WERI-Rb-1 (cell line): ENCODE measurements around the gene PHACTR1.

Source experiments
- DNase-seq: peaks from one replicate; pipeline ENCODE4 v3.0.0-alpha.2; 2020
- H3K27ac ChIP-seq: fragments of 250-450 bp; sonication (Bioruptor Pico); 2 replicates; pipeline ENCODE4 v1.5.1; 2020; ENCODE audit warnings: mild to moderate bottlenecking, moderate library complexity
- H3K27me3 ChIP-seq: fragments of 250-450 bp; sonication (Bioruptor Pico); 2 replicates; pipeline ENCODE4 v1.5.1; 2021; ENCODE audit warnings: mild to moderate bottlenecking, low read depth, moderate library complexity; ENCODE audit not compliant: insufficient read depth, severe bottlenecking
- H3K36me3 ChIP-seq: fragments of 250-450 bp; sonication (Bioruptor Pico); 2 replicates; pipeline ENCODE4 v1.5.1; 2020; ENCODE audit warnings: mild to moderate bottlenecking, moderate library complexity
- H3K4me3 ChIP-seq: 2 replicates; pipeline ENCODE4 v1.5.1; 2011; ENCODE audit warnings: low read depth, mild to moderate bottlenecking, control low read depth, low read length
- H3K9me3 ChIP-seq: fragments of 250-450 bp; sonication (Bioruptor Pico); 2 replicates; pipeline ENCODE4 v1.5.1; 2021; ENCODE audit warnings: mild to moderate bottlenecking, moderate library complexity; ENCODE audit not compliant: severe bottlenecking
- TF ChIP-seq, protein P1 (sequence below): IDR thresholded peaks from 2 replicates; pipeline ENCODE4 v1.5.1; 2011; ENCODE audit warnings: low read depth, mild to moderate bottlenecking, control low read depth, inconsistent platforms, low read length

PHACTR1 gene

GRCh38 chr6:12968290-12968689, 251.7 kb downstream of the PHACTR1 start:
- no peak for DNase-seq
- no peak overlapping the region for H3K4me3 ChIP-seq
- no peaks in the 10 kb centered on the region for H3K36me3 ChIP-seq
- no peak overlapping the region for H3K27ac ChIP-seq
- H3K9me3 ChIP-seq = no peaks in the 10 kb centered on the region
- no peaks in the 10 kb centered on the region for H3K27me3 ChIP-seq
- TF ChIP-seq, protein P1, sequence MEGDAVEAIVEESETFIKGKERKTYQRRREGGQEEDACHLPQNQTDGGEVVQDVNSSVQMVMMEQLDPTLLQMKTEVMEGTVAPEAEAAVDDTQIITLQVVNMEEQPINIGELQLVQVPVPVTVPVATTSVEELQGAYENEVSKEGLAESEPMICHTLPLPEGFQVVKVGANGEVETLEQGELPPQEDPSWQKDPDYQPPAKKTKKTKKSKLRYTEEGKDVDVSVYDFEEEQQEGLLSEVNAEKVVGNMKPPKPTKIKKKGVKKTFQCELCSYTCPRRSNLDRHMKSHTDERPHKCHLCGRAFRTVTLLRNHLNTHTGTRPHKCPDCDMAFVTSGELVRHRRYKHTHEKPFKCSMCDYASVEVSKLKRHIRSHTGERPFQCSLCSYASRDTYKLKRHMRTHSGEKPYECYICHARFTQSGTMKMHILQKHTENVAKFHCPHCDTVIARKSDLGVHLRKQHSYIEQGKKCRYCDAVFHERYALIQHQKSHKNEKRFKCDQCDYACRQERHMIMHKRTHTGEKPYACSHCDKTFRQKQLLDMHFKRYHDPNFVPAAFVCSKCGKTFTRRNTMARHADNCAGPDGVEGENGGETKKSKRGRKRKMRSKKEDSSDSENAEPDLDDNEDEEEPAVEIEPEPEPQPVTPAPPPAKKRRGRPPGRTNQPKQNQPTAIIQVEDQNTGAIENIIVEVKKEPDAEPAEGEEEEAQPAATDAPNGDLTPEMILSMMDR = no peak

- Histone ChIP-seq H3K27ac (no peak overlapping the region), H3K36me3 (no peaks in the 10 kb centered on the region), H3K9me3 (no peaks in the 10 kb centered on the region), H3K27me3 (no peaks in the 10 kb centered on the region), H3K4me3 (no peak overlapping the region)
- TF ChIP-seq, protein P1 = no peak
- DNase-seq = no peak
Measured at GRCh38 chr6:12968839-12969558, 252.4 kb downstream of the PHACTR1 start.

DNA sequence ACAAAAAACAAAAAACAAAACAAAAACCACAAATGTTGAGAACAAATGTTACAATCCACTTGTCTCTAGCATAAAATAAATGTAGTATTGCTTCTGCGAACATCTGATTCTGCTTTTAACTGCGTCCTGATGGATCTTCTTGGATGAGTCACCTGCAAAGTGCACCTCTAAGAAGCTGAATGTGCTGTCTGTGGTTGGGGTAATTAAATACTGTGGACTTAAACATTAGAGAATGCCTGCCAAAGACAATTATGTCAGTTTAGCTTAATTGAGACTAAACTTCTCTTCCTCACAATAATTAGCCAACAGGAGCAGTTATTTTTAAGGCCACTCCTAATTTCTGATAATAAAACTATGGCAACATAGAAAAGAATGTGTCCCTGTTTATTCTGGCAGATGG, 253.4 kb downstream of the PHACTR1 start:
- Histone ChIP-seq H3K27me3 (no peaks in the 10 kb centered on the region), H3K4me3 (no peak overlapping the region), H3K27ac (no peak overlapping the region), H3K9me3 (no peaks in the 10 kb centered on the region), H3K36me3 (no peaks in the 10 kb centered on the region)
- TF ChIP-seq, protein P1 = no peak
- DNase-seq = no peak

DNA sequence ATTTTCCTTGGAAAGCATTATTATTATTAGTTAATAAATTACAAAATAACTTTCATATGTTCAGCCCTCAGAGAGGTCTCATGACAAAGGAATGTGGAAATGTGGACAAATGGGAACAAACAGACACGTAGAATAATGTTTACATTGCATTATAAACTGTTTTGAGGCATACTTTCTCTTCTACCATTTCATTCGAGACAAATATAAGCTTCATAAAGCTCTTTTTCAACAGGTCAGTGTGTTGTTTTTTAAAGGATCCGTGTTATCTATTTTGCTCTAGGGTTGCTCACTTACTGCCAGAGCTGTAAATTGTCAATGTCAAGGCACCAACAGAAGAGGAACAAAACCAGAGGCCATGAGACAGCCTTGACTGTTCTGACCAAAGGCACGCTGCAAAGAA, 256.8 kb downstream of the PHACTR1 start:
- DNase-seq = no peak
- Histone ChIP-seq H3K36me3 (no peaks in the 10 kb centered on the region), H3K27me3 (no peaks in the 10 kb centered on the region), H3K27ac (no peak overlapping the region), H3K9me3 (no peaks in the 10 kb centered on the region), H3K4me3 (no peak overlapping the region)
- TF ChIP-seq, protein P1 = no peak

GRCh38 chr6:12974551-12974950, 258.0 kb downstream of the PHACTR1 start:
- H3K4me3 ChIP-seq = no peak overlapping the region
- no peak overlapping the region for H3K27ac ChIP-seq
- DNase-seq = no peak
- H3K9me3 ChIP-seq = no peaks in the 10 kb centered on the region
- no peaks in the 10 kb centered on the region for H3K27me3 ChIP-seq
- TF ChIP-seq, protein P1 = no peak
- no peaks in the 10 kb centered on the region for H3K36me3 ChIP-seq

DNA sequence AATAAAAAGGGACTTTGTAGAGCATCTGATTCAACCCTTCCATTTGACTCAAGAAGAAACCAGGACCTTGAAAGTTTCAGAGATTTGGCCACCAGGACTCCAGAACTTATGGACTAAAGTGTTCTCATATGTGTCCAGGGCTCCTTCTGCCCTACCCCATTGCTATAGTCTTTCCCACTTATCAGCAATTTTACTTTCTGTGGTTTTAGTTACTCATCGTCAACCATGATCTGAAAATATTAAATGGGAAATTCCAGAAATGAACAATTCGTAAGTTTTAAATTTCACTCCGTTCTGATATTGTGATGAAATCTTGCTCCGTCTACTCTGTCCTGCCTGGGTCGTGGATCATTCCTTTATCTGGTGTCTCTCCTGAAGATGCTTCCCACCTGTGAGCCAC, 259.8 kb downstream of the PHACTR1 start:
- no peak overlapping the region for H3K27ac ChIP-seq
- H3K4me3 ChIP-seq = no peak overlapping the region
- TF ChIP-seq, protein P1 = no peak
- no peaks in the 10 kb centered on the region for H3K36me3 ChIP-seq
- no peaks in the 10 kb centered on the region for H3K9me3 ChIP-seq
- H3K27me3 ChIP-seq = no peaks in the 10 kb centered on the region
- no peak for DNase-seq
